NCI-H187 (cell line): ENCODE data around the gene NSG2.
"Not testable (repeated sequence)": the region's sequence is repeated elsewhere in the genome, so short reads cannot be mapped to it uniquely, and the experiment has no call there.

ENCODE experiments used
- DNase-seq, 2 experiments: peaks; one replicate each; lab custom pipeline; 2025; lab: John Stamatoyannopoulos, UW

NSG2 gene

GRCh38 chr5:174045470-174046025, at the start of gene NSG2:
NSG2 (plus strand) TSS chr5:174045706; CDS start chr5:174046756, 1,050 bp downstream.
- DNase-seq, result peak; percentile 32 to 85

- DNase-seq, result no peak
These were observed 48.2 kb upstream of the NSG2 start for GRCh38 chr5:173997331-173997730.

- DNase-seq, result no peak
These were observed 47.0 kb upstream of the NSG2 start for GRCh38 chr5:173998531-173998930.

- DNase-seq, result no peak
These were observed 45.4 kb upstream of the NSG2 start for GRCh38 chr5:174000076-174000475.

GRCh38 chr5:174003795-174004194, 41.7 kb upstream of the NSG2 start:
- no peak for DNase-seq

- no peak for DNase-seq
These were observed 36.6 kb upstream of the NSG2 start for GRCh38 chr5:174008922-174009321.

- no peak for DNase-seq
These were observed 35.1 kb upstream of the NSG2 start for GRCh38 chr5:174010365-174010764.

GRCh38 chr5:174011441-174011840, 34.1 kb upstream of the NSG2 start:
- DNase-seq, result no peak

- DNase-seq, result not testable (repeated sequence)
These were observed 25.2 kb upstream of the NSG2 start for GRCh38 chr5:174020069-174020927.

GRCh38 chr5:174020928-174021304, 24.6 kb upstream of the NSG2 start:
- no peak for DNase-seq

GRCh38 chr5:174022384-174023095, 23.0 kb upstream of the NSG2 start:
- no peak for DNase-seq

GRCh38 chr5:174030286-174030685, 15.2 kb upstream of the NSG2 start:
- DNase-seq, result no peak

GRCh38 chr5:174044466-174045254, 846 bp upstream of the NSG2 start:
- no peak for DNase-seq

- DNase-seq, result no peak
These were observed 1.1 kb downstream of the NSG2 start for GRCh38 chr5:174046558-174046957.

GRCh38 chr5:174047472-174048099, 2.1 kb downstream of the NSG2 start:
- no peak for DNase-seq

GRCh38 chr5:174052636-174053035, 7.1 kb downstream of the NSG2 start:
- DNase-seq, result no peak

GRCh38 chr5:174053905-174054304, 8.4 kb downstream of the NSG2 start:
- DNase-seq, result no peak

- no peak for DNase-seq
These were observed 10.8 kb downstream of the NSG2 start for GRCh38 chr5:174056064-174056847.

- no peak for DNase-seq
These were observed 11.7 kb downstream of the NSG2 start for GRCh38 chr5:174057206-174057605.

- no peak for DNase-seq
These were observed 13.1 kb downstream of the NSG2 start for GRCh38 chr5:174058433-174059122.
